Measurements from ENCODE around the gene CCDC69.

Gene CCDC69

GRCh38 chr5:151223447-151224264, at the start of gene CCDC69:
CCDC69 (minus strand) TSS chr5:151224092; CDS start chr5:151223970, 122 bp downstream.
- peaks cover 46% of the 10 kb centered on the region for H3K4me1 ChIP-seq (ENCODE audit: control insufficient read depth, insufficient read depth, low read length)
- H3K9ac ChIP-seq (ENCODE audit: low read length in 2 of 2), result peak within 1 kb of the TSS; percentile 90 to 93
- H3K27ac ChIP-seq (ENCODE audit: low read length), result peak within 1 kb of the TSS; percentile 87
- H3K4me3 ChIP-seq (ENCODE audit: low read length in 2 of 2), result peak within 1 kb of the TSS; percentile 93 to 94
- H3K36me3 ChIP-seq (ENCODE audit: control insufficient read depth in 2 of 2, insufficient read depth in 2 of 2, low read length in 2 of 2), result peaks cover 0 to 2% of the 10 kb centered on the region in 2 donors
- H3K27me3 ChIP-seq (ENCODE audit: control insufficient read depth in 1 of 2, insufficient read depth in 2 of 2, low read length in 2 of 2), result no peaks in the 10 kb centered on the region
- H3K9me3 ChIP-seq (ENCODE audit: control insufficient read depth in 2 of 2, low read length in 2 of 2), result no peaks in the 10 kb centered on the region

GRCh38 chr5:151271336-151271735, 47.4 kb upstream of the CCDC69 start:
- no peaks in the 10 kb centered on the region for H3K4me1 ChIP-seq (ENCODE audit: control insufficient read depth, insufficient read depth, low read length)
- H3K27ac ChIP-seq (ENCODE audit: low read length), result no peak overlapping the region
- no peaks in the 10 kb centered on the region for H3K9me3 ChIP-seq (ENCODE audit: control insufficient read depth in 2 of 2, low read length in 2 of 2)
- no peak overlapping the region for H3K9ac ChIP-seq (ENCODE audit: low read length in 2 of 2)
- H3K4me3 ChIP-seq (ENCODE audit: low read length in 2 of 2), result no peak overlapping the region
- peaks cover 12 to 21% of the 10 kb centered on the region in 2 donors for H3K36me3 ChIP-seq (ENCODE audit: control insufficient read depth in 2 of 2, insufficient read depth in 2 of 2, low read length in 2 of 2)
- H3K27me3 ChIP-seq (ENCODE audit: control insufficient read depth in 1 of 2, insufficient read depth in 2 of 2, low read length in 2 of 2), result no peaks in the 10 kb centered on the region

- Histone ChIP-seq H3K4me3 (ENCODE audit: low read length in 2 of 2) (no peak overlapping the region), H3K36me3 (ENCODE audit: control insufficient read depth in 2 of 2, insufficient read depth in 2 of 2, low read length in 2 of 2) (peaks cover 13 to 24% of the 10 kb centered on the region in 2 donors), H3K27me3 (ENCODE audit: control insufficient read depth in 1 of 2, insufficient read depth in 2 of 2, low read length in 2 of 2) (no peaks in the 10 kb centered on the region), H3K9ac (ENCODE audit: low read length in 2 of 2) (no peak overlapping the region), H3K4me1 (ENCODE audit: control insufficient read depth, insufficient read depth, low read length) (no peaks in the 10 kb centered on the region), H3K27ac (ENCODE audit: low read length) (no peak overlapping the region), H3K9me3 (ENCODE audit: control insufficient read depth in 2 of 2, low read length in 2 of 2) (no peaks in the 10 kb centered on the region)
Measured at GRCh38 chr5:151270599-151270998, 46.7 kb upstream of the CCDC69 start.

DNA sequence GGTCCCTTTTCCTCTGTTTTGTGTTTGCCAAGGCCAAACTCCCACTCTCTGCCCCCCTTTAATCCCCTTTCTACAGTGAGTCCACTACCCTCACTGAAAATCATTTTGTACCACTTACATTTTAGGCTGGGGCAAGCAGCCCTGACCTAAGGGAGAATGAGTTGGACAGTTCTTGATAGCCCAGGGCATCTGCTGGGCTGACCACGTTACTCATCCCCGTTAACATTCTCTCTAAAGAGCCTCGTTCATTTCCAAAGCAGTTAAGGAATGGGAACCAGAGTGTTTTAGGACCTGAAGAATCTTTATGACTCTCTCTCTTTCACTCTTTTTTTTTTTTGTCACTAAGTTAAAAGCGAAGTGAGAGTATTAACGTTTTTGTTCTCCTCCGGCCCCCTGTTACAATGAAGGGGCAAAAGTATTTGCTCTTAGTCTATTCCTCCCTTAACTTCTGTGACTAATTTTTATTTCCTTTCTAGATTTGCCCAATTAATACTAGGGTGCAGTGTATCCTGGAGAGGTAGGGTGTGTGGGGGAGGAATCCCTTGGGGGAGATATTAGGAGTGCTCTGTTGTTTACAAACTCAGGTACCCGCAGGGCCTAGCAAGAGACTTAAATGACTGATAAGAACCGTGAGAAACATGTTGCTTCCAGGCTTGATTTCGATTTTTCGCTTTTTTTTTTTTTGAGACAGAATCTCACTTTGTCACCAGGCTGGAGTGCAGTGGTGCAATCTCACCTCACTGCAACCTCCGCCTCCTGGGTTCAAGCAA, 43.8 kb upstream of the CCDC69 start:
- no peaks in the 10 kb centered on the region for H3K27me3 ChIP-seq (ENCODE audit: control insufficient read depth in 1 of 2, insufficient read depth in 2 of 2, low read length in 2 of 2)
- H3K4me1 ChIP-seq (ENCODE audit: control insufficient read depth, insufficient read depth, low read length), result no peaks in the 10 kb centered on the region
- H3K9me3 ChIP-seq (ENCODE audit: control insufficient read depth in 2 of 2, low read length in 2 of 2), result no peaks in the 10 kb centered on the region
- no peak overlapping the region for H3K4me3 ChIP-seq (ENCODE audit: low read length in 2 of 2)
- H3K27ac ChIP-seq (ENCODE audit: low read length), result no peak overlapping the region
- H3K9ac ChIP-seq (ENCODE audit: low read length in 2 of 2), result no peak overlapping the region
- peaks cover 21 to 24% of the 10 kb centered on the region in 2 donors for H3K36me3 ChIP-seq (ENCODE audit: control insufficient read depth in 2 of 2, insufficient read depth in 2 of 2, low read length in 2 of 2)

DNA sequence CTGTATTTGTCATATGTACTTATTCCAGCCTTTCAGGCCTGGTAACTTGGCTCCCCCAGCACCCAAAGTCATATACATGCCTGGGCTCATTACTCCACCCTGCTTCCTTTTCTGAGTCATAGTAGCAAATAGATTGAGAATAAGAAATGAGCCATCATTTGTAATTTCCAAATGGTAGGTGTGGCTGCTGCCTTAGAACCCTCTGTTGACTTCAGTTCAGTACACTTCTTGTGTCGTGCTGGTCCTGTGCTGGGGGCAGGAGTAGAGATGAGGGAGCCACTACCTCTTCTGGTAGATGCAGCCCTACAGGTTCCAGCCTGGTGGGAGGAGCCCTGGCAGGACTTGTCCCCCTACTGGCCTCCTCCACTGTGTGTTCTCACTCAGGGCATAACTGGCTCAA, 40.2 kb upstream of the CCDC69 start:
- Histone ChIP-seq H3K9ac (ENCODE audit: low read length in 2 of 2) (no peak overlapping the region), H3K9me3 (ENCODE audit: control insufficient read depth in 2 of 2, low read length in 2 of 2) (no peaks in the 10 kb centered on the region), H3K27me3 (ENCODE audit: control insufficient read depth in 1 of 2, insufficient read depth in 2 of 2, low read length in 2 of 2) (no peaks in the 10 kb centered on the region), H3K36me3 (ENCODE audit: control insufficient read depth in 2 of 2, insufficient read depth in 2 of 2, low read length in 2 of 2) (peaks cover 20 to 21% of the 10 kb centered on the region in 2 donors), H3K4me1 (ENCODE audit: control insufficient read depth, insufficient read depth, low read length) (no peaks in the 10 kb centered on the region), H3K27ac (ENCODE audit: low read length) (no peak overlapping the region), H3K4me3 (ENCODE audit: low read length in 2 of 2) (no peak overlapping the region)

GRCh38 chr5:151262532-151262931, 38.6 kb upstream of the CCDC69 start:
- Histone ChIP-seq H3K36me3 (ENCODE audit: control insufficient read depth in 2 of 2, insufficient read depth in 2 of 2, low read length in 2 of 2) (peaks cover 14 to 19% of the 10 kb centered on the region in 2 donors), H3K9me3 (ENCODE audit: control insufficient read depth in 2 of 2, low read length in 2 of 2) (no peaks in the 10 kb centered on the region), H3K4me1 (ENCODE audit: control insufficient read depth, insufficient read depth, low read length) (peaks cover under 1% of the 10 kb centered on the region), H3K27me3 (ENCODE audit: control insufficient read depth in 1 of 2, insufficient read depth in 2 of 2, low read length in 2 of 2) (no peaks in the 10 kb centered on the region), H3K27ac (ENCODE audit: low read length) (no peak overlapping the region), H3K9ac (ENCODE audit: low read length in 2 of 2) (no peak overlapping the region), H3K4me3 (ENCODE audit: low read length in 2 of 2) (no peak overlapping the region)

DNA sequence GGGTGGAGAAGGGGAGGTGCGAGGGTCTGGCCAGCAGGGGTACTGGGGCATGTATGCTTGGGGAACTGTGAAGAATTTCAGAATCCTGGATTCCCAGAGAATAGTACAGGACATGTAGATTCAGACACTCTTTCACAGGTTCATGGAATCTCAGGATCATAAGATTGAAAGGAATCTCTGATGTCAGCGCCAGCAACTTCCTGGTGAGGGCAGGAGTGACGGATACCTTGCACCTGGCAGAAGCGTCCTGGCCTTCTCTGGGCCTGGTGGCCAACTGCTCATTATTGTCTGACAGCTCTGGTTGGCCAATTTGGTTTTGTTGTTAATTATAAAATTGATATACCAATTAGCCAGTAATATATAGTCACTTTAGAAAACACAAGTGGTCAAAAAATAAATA, 36.0 kb upstream of the CCDC69 start:
- peaks cover 2% of the 10 kb centered on the region in 2 donors for H3K36me3 ChIP-seq (ENCODE audit: control insufficient read depth in 2 of 2, insufficient read depth in 2 of 2, low read length in 2 of 2)
- H3K27me3 ChIP-seq (ENCODE audit: control insufficient read depth in 1 of 2, insufficient read depth in 2 of 2, low read length in 2 of 2), result no peaks in the 10 kb centered on the region
- no peaks in the 10 kb centered on the region for H3K9me3 ChIP-seq (ENCODE audit: control insufficient read depth in 2 of 2, low read length in 2 of 2)
- no peak overlapping the region for H3K27ac ChIP-seq (ENCODE audit: low read length)
- H3K9ac ChIP-seq (ENCODE audit: low read length in 2 of 2), result no peak overlapping the region
- H3K4me1 ChIP-seq (ENCODE audit: control insufficient read depth, insufficient read depth, low read length), result peaks cover 6% of the 10 kb centered on the region
- H3K4me3 ChIP-seq (ENCODE audit: low read length in 2 of 2), result no peak overlapping the region

DNA sequence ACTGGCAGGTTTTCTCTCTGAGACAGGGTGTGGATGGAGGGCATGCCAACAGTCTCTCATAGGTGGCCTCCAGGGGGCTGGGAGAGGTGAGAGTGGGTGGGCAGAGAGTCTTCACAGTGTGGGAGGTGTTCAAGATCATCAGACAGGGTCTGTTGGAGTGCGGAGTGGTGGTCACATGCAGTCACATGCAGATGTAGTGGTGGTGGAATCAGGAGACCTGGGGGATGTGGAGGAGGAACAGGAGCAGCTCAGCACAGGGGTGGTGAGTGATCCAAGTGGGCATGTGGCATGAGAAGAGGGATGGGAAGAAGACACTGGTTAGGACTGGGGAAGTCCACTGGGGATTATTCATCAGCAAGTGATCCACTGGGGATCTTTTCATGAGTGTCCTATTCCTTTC, 34.9 kb upstream of the CCDC69 start:
- no peak overlapping the region for H3K4me3 ChIP-seq (ENCODE audit: low read length in 2 of 2)
- H3K9ac ChIP-seq (ENCODE audit: low read length in 2 of 2), result no peak overlapping the region
- H3K27me3 ChIP-seq (ENCODE audit: control insufficient read depth in 1 of 2, insufficient read depth in 2 of 2, low read length in 2 of 2), result no peaks in the 10 kb centered on the region
- H3K27ac ChIP-seq (ENCODE audit: low read length), result no peak overlapping the region
- no peaks in the 10 kb centered on the region for H3K9me3 ChIP-seq (ENCODE audit: control insufficient read depth in 2 of 2, low read length in 2 of 2)
- H3K36me3 ChIP-seq (ENCODE audit: control insufficient read depth in 2 of 2, insufficient read depth in 2 of 2, low read length in 2 of 2), result peaks cover 0 to 2% of the 10 kb centered on the region in 2 donors
- H3K4me1 ChIP-seq (ENCODE audit: control insufficient read depth, insufficient read depth, low read length), result peaks cover 13% of the 10 kb centered on the region

DNA sequence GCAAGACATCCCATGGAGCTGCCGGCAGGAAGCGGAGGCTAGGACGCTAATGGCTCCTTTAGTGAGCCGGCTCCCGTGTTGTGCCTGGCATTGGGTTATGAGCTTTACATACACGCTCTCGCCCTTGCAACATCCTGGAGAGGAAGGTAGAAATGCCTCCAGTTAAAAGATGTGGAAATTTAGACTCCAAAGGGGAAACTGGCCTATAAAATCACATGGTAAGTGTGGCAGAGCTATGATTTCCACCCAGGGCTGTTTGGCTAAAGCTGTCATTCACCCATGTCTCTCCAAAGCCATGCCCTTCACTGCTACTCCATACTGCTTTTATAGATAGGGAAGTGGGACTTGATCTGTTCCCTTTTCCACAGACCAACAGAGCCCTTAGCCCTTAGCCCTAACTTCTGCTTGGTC, 34.3 kb upstream of the CCDC69 start:
- no peak overlapping the region for H3K27ac ChIP-seq (ENCODE audit: low read length)

DNA sequence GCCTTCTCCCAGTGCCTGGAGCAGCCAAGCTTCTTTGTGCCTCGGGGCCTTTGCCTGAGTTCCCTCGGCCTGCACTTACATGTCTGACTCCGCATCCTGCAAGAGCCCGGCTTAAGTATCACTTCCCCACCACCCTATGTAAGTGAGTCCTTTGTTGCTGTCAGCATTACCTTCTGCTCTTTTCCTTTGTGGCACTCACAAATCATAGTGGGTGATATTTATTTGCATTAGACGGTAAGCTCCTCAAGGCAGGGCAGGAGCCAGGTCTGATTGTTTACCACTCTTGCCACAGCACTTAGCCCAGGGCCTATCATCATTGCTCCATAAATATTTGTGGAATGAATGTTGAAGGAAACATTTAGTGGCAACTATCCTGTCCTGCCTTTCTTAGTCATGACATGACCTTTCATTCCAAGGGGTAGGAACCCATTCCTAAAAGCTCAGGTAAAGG, 33.9 kb upstream of the CCDC69 start:
- H3K4me1 ChIP-seq (ENCODE audit: control insufficient read depth, insufficient read depth, low read length), result peaks cover 18% of the 10 kb centered on the region
- H3K9ac ChIP-seq (ENCODE audit: low read length in 2 of 2), result no peak overlapping the region
- peaks cover 0 to 2% of the 10 kb centered on the region in 2 donors for H3K36me3 ChIP-seq (ENCODE audit: control insufficient read depth in 2 of 2, insufficient read depth in 2 of 2, low read length in 2 of 2)
- no peak overlapping the region for H3K27ac ChIP-seq (ENCODE audit: low read length)
- H3K4me3 ChIP-seq (ENCODE audit: low read length in 2 of 2), result no peak overlapping the region
- no peaks in the 10 kb centered on the region for H3K27me3 ChIP-seq (ENCODE audit: control insufficient read depth in 1 of 2, insufficient read depth in 2 of 2, low read length in 2 of 2)
- H3K9me3 ChIP-seq (ENCODE audit: control insufficient read depth in 2 of 2, low read length in 2 of 2), result no peaks in the 10 kb centered on the region

More for the DNA sequence above, 34.3 kb upstream of the CCDC69 start:
- no peaks in the 10 kb centered on the region for H3K9me3 ChIP-seq (ENCODE audit: control insufficient read depth in 2 of 2, low read length in 2 of 2)
- H3K4me3 ChIP-seq (ENCODE audit: low read length in 2 of 2), result no peak overlapping the region
- H3K9ac ChIP-seq (ENCODE audit: low read length in 2 of 2), result no peak overlapping the region
- H3K27me3 ChIP-seq (ENCODE audit: control insufficient read depth in 1 of 2, insufficient read depth in 2 of 2, low read length in 2 of 2), result no peaks in the 10 kb centered on the region
- peaks cover 0 to 2% of the 10 kb centered on the region in 2 donors for H3K36me3 ChIP-seq (ENCODE audit: control insufficient read depth in 2 of 2, insufficient read depth in 2 of 2, low read length in 2 of 2)
- H3K4me1 ChIP-seq (ENCODE audit: control insufficient read depth, insufficient read depth, low read length), result peaks cover 18% of the 10 kb centered on the region

All from stomach smooth muscle (tissue), 2 donors.